H1 (cell line): ENCODE measurements around the gene ADGRL2. TPM values are rescaled to one million over a fixed set of nuclear protein-coding genes. Genes with fewer than 3 reads are reported as not detected.

Experiments
- BCL11A ChIP-seq, 2 experiments: IDR thresholded peaks; one replicate each; pipeline ENCODE4 v1.6.1; 2011; ENCODE audit warnings: low read depth in 2 of 2, low read length in 2 of 2, mild to moderate bottlenecking in 2 of 2
- CHD2 ChIP-seq: IDR thresholded peaks from 2 replicates; pipeline ENCODE4 v1.6.1; 2012; ENCODE audit warnings: low read length, improper control_type of control experiment
- EZH2 ChIP-seq: fragments of 200-600 bp; sonication (generic); IDR thresholded peaks from 2 replicates; pipeline ENCODE4 v1.7.1; 2012; ENCODE audit warnings: low read depth, mild to moderate bottlenecking, moderate library complexity, low read length, inconsistent platforms; ENCODE audit not compliant: severe bottlenecking
- GABPA ChIP-seq: IDR thresholded peaks from 2 replicates; pipeline ENCODE4 v1.6.1; 2011; ENCODE audit warnings: mild to moderate bottlenecking, low read length, moderate library complexity, borderline replicate concordance; ENCODE audit not compliant: insufficient read depth
- KDM1A ChIP-seq: fragments of 200-600, 300-600 bp; sonication (generic); IDR thresholded peaks from 2 replicates; pipeline ENCODE4 v1.7.1; 2016; ENCODE audit warnings: mild to moderate bottlenecking, low read length, borderline replicate concordance
- KDM5A ChIP-seq: fragments of 200-600 bp; IDR thresholded peaks from 2 replicates; pipeline ENCODE4 v1.7.1; 2012; ENCODE audit warnings: mild to moderate bottlenecking, low read length, inconsistent platforms, mixed read lengths
- MAFK ChIP-seq: IDR thresholded peaks from 2 replicates; pipeline ENCODE4 v1.6.1; 2012; ENCODE audit warnings: low read depth, mild to moderate bottlenecking, improper control_type of control experiment, low read length
- polyA plus RNA-seq, 7 experiments: library from polyadenylated mRNA; depleted of rRNA in 3 of 7; stranded (reverse) in 5 of 7; unstranded in 2 of 7; fragments of >200 nt in 5 of 7; fragments of 200-250 nt in 2 of 7; gene quantifications; 1 replicate in 5 of 7; 2 replicates in 1 of 7; 4 replicates in 1 of 7; pipeline versions ENCODE4 v1.2.1 to v1.2.3, GENCODE V29; 2011 to 2013; ENCODE audit warnings: missing spikeins in 2 of 7, mixed read lengths in 2 of 7
- total RNA-seq: library from RNA; stranded (reverse); fragmentation: NEBNext Ultra II Directional; extraction: Animal tissue kit (Norgen Biotek cat#: 25700); gene quantifications from 2 replicates; pipeline ENCODE4 v1.2.1, GENCODE V29; 2021
- TF ChIP-seq, protein P1 (sequence below): fragments of 300-600 bp; sonication (generic); IDR thresholded peaks from 2 replicates; pipeline ENCODE4 v1.7.1; 2012; ENCODE audit warnings: low read length, moderate library complexity, mild to moderate bottlenecking, inconsistent platforms; ENCODE audit not compliant: insufficient replicate concordance
- TF ChIP-seq, protein P2 (sequence below), 3 experiments: IDR thresholded peaks; 1 replicate in 2 of 3; 2 replicates in 1 of 3; pipeline versions ENCODE4 v1.5.1 to v1.6.1; 2011; ENCODE audit warnings: low read length in 3 of 3, mild to moderate bottlenecking in 3 of 3, inconsistent platforms in 2 of 3, low read depth in 1 of 3, moderate library complexity in 1 of 3; ENCODE audit not compliant: insufficient read depth in 1 of 3; ENCODE audit errors: control extremely low read depth in 1 of 3

ADGRL2 gene
- total and polyA plus RNA-seq, 2 of the 8 experiments (the other 6 are each of a cell fraction or from before 2014, with no cell fraction given) = 113 to 124 TPM

DNA sequence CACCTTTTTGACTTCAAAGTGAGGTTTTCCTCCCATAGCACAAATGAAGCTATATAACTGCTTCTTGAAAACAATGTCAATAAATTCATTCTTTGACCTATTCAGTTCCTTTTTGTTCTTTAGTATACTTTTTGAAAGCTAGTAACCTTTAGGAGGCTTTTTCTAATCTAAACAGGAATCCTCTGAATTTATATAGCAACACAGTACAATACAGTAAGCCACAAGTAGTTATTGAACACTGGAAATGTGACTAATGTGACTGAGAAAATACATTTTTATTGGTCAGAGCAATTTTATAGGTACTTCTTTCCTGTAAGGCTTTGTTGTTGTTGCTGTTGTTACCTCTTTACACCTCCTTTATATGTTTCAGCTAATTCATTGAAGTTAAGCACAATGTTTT is 49.8 kb downstream of the ADGRL2 start (continued):
- TF ChIP-seq, protein P1, sequence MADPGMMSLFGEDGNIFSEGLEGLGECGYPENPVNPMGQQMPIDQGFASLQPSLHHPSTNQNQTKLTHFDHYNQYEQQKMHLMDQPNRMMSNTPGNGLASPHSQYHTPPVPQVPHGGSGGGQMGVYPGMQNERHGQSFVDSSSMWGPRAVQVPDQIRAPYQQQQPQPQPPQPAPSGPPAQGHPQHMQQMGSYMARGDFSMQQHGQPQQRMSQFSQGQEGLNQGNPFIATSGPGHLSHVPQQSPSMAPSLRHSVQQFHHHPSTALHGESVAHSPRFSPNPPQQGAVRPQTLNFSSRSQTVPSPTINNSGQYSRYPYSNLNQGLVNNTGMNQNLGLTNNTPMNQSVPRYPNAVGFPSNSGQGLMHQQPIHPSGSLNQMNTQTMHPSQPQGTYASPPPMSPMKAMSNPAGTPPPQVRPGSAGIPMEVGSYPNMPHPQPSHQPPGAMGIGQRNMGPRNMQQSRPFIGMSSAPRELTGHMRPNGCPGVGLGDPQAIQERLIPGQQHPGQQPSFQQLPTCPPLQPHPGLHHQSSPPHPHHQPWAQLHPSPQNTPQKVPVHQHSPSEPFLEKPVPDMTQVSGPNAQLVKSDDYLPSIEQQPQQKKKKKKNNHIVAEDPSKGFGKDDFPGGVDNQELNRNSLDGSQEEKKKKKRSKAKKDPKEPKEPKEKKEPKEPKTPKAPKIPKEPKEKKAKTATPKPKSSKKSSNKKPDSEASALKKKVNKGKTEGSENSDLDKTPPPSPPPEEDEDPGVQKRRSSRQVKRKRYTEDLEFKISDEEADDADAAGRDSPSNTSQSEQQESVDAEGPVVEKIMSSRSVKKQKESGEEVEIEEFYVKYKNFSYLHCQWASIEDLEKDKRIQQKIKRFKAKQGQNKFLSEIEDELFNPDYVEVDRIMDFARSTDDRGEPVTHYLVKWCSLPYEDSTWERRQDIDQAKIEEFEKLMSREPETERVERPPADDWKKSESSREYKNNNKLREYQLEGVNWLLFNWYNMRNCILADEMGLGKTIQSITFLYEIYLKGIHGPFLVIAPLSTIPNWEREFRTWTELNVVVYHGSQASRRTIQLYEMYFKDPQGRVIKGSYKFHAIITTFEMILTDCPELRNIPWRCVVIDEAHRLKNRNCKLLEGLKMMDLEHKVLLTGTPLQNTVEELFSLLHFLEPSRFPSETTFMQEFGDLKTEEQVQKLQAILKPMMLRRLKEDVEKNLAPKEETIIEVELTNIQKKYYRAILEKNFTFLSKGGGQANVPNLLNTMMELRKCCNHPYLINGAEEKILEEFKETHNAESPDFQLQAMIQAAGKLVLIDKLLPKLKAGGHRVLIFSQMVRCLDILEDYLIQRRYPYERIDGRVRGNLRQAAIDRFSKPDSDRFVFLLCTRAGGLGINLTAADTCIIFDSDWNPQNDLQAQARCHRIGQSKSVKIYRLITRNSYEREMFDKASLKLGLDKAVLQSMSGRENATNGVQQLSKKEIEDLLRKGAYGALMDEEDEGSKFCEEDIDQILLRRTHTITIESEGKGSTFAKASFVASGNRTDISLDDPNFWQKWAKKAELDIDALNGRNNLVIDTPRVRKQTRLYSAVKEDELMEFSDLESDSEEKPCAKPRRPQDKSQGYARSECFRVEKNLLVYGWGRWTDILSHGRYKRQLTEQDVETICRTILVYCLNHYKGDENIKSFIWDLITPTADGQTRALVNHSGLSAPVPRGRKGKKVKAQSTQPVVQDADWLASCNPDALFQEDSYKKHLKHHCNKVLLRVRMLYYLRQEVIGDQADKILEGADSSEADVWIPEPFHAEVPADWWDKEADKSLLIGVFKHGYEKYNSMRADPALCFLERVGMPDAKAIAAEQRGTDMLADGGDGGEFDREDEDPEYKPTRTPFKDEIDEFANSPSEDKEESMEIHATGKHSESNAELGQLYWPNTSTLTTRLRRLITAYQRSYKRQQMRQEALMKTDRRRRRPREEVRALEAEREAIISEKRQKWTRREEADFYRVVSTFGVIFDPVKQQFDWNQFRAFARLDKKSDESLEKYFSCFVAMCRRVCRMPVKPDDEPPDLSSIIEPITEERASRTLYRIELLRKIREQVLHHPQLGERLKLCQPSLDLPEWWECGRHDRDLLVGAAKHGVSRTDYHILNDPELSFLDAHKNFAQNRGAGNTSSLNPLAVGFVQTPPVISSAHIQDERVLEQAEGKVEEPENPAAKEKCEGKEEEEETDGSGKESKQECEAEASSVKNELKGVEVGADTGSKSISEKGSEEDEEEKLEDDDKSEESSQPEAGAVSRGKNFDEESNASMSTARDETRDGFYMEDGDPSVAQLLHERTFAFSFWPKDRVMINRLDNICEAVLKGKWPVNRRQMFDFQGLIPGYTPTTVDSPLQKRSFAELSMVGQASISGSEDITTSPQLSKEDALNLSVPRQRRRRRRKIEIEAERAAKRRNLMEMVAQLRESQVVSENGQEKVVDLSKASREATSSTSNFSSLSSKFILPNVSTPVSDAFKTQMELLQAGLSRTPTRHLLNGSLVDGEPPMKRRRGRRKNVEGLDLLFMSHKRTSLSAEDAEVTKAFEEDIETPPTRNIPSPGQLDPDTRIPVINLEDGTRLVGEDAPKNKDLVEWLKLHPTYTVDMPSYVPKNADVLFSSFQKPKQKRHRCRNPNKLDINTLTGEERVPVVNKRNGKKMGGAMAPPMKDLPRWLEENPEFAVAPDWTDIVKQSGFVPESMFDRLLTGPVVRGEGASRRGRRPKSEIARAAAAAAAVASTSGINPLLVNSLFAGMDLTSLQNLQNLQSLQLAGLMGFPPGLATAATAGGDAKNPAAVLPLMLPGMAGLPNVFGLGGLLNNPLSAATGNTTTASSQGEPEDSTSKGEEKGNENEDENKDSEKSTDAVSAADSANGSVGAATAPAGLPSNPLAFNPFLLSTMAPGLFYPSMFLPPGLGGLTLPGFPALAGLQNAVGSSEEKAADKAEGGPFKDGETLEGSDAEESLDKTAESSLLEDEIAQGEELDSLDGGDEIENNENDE = no peak
- TF ChIP-seq, protein P2, sequence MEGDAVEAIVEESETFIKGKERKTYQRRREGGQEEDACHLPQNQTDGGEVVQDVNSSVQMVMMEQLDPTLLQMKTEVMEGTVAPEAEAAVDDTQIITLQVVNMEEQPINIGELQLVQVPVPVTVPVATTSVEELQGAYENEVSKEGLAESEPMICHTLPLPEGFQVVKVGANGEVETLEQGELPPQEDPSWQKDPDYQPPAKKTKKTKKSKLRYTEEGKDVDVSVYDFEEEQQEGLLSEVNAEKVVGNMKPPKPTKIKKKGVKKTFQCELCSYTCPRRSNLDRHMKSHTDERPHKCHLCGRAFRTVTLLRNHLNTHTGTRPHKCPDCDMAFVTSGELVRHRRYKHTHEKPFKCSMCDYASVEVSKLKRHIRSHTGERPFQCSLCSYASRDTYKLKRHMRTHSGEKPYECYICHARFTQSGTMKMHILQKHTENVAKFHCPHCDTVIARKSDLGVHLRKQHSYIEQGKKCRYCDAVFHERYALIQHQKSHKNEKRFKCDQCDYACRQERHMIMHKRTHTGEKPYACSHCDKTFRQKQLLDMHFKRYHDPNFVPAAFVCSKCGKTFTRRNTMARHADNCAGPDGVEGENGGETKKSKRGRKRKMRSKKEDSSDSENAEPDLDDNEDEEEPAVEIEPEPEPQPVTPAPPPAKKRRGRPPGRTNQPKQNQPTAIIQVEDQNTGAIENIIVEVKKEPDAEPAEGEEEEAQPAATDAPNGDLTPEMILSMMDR (IDR thresholded peaks at IDR 0.05; ENCODE audit: control extremely low read depth in 1 of 3, insufficient read depth in 1 of 3, low read depth in 1 of 3, low read length in 3 of 3) = no peak
- TF ChIP-seq MAFK = no peak
- TF ChIP-seq CHD2 = no peak
- TF ChIP-seq BCL11A (IDR thresholded peaks at IDR 0.05; ENCODE audit: low read depth in 2 of 2, low read length in 2 of 2) = no peak
- TF ChIP-seq EZH2 = no peak
- TF ChIP-seq KDM5A = no peak
- no peak for TF ChIP-seq GABPA
- no peak for TF ChIP-seq KDM1A
